ENCODE data around the gene FHOD1.

DNA sequence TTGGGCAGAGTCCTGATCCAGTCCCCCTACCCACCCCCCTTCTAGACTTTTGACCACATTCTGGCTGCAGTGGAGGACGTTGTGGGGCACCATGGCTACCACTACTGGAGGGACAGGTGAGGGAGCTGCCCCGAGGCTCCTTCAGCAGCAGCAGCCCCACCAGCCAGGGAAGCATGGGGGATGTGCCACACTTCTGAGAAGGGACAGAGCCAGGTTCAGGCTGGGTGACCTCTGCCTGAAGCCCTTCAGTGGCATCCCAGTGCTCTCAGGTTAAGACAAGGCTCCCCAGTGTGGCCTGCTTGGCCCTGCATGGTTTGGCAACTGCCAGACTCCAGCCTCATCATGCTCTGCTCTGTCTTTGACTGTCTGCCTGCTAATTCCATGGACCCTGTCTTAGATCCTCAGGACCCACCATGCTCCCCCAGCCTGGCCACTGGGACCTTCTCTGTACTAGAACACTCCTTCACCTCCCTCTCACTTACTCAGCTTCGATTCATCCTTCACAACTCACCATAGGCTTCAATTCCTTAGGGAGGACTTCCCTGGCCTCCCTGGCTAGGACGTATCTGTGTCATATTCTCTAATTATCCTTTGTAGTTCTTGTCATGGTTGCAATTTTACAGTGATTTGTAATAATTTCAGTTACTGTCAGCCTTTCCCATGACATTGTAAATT, 10.3 kb upstream of the FHOD1 start:
- no peak for TF ChIP-seq POLR2A (IDR thresholded peaks at IDR 0.05)
- TF ChIP-seq, protein P1, sequence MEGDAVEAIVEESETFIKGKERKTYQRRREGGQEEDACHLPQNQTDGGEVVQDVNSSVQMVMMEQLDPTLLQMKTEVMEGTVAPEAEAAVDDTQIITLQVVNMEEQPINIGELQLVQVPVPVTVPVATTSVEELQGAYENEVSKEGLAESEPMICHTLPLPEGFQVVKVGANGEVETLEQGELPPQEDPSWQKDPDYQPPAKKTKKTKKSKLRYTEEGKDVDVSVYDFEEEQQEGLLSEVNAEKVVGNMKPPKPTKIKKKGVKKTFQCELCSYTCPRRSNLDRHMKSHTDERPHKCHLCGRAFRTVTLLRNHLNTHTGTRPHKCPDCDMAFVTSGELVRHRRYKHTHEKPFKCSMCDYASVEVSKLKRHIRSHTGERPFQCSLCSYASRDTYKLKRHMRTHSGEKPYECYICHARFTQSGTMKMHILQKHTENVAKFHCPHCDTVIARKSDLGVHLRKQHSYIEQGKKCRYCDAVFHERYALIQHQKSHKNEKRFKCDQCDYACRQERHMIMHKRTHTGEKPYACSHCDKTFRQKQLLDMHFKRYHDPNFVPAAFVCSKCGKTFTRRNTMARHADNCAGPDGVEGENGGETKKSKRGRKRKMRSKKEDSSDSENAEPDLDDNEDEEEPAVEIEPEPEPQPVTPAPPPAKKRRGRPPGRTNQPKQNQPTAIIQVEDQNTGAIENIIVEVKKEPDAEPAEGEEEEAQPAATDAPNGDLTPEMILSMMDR (IDR thresholded peaks at IDR 0.05), result no peak
